Calu3 (cell line): ENCODE measurements around the gene HES3. TPM values are rescaled to one million over a fixed set of nuclear protein-coding genes. Genes with fewer than 3 reads are reported as not detected.

Source experiments
- BruUV-seq: library from RNA; stranded (reverse); fragments of 400-500 nt; replicated peaks from 2 replicates; lab custom pipeline; 2021; lab: Mats Ljungman, UMichigan
- CTCF ChIA-PET: fragments of 300-600 bp; sonication (Branson Sonifier 250); formaldehyde crosslinking; loops from one replicate; lab custom pipeline; 2022; ENCODE audit warnings: antibody characterized with exemption; lab: Charles Lee
- DNase-seq: peaks from one replicate; pipeline ENCODE4 v3.0.0; 2022
- H3K27ac Mint-ChIP-seq: one replicate; pipeline ENCODE4 v1.8.0; 2022; ENCODE audit warnings: mixed read lengths; ENCODE audit not compliant: unreplicated experiment
- H3K27me3 Mint-ChIP-seq: one replicate; pipeline ENCODE4 v1.8.0; 2022; ENCODE audit warnings: mixed read lengths; ENCODE audit not compliant: unreplicated experiment
- H3K36me3 Mint-ChIP-seq: one replicate; pipeline ENCODE4 v1.8.0; 2022; ENCODE audit warnings: mild to moderate bottlenecking, moderate library complexity, mixed read lengths; ENCODE audit not compliant: insufficient read depth, unreplicated experiment
- H3K4me1 Mint-ChIP-seq: one replicate; pipeline ENCODE4 v1.8.0; 2022; ENCODE audit warnings: mild to moderate bottlenecking, low read depth, mixed read lengths; ENCODE audit not compliant: unreplicated experiment
- H3K4me3 Mint-ChIP-seq: one replicate; pipeline ENCODE4 v1.8.0; 2022; ENCODE audit warnings: mild to moderate bottlenecking, low read depth, moderate library complexity, mixed read lengths; ENCODE audit not compliant: unreplicated experiment
- H3K9me3 Mint-ChIP-seq: one replicate; pipeline ENCODE4 v1.8.0; 2022; ENCODE audit warnings: low read depth, mixed read lengths; ENCODE audit not compliant: unreplicated experiment
- intact Hi-C: fragments of 100-400 bp; cut with micrococcal nuclease; formaldehyde crosslinking; loops from one replicate; pipeline ENCODE4 v1.10.0; 2022; ENCODE audit not compliant: unreplicated experiment
- total RNA-seq: library from RNA; stranded (reverse); gene quantifications from 2 replicates; pipeline ENCODE4 v1.2.3, GENCODE V29; 2022
- TF ChIP-seq, protein P1 (sequence below): fragments of 200-600 bp; IDR thresholded peaks from one replicate; pipeline ENCODE4 v1.8.0; 2022; ENCODE audit warnings: antibody characterized with exemption; ENCODE audit not compliant: unreplicated experiment

HES3 gene
- total RNA-seq, 1 experiment from 2014 or later, result not detected

DNA sequence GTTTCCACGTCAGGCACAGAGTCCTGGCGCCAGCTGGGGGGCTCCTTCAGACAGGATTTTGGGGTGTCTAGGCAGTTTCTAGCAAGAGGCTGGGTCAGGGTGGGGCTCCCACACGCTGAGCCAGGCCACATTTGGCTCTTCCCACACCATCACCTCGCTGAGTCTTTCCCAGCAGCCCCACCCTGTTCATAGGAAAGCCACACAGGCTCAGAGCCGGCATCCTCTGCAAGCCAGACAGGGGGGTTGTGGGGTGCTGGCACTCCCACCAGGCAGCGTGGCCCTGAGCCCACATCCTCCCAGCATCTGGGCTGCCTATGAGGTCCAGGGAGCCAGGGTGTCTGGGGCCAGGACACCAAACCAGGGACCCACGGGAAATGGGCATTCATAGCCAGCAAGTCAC, 19.7 kb downstream of the HES3 start:
- H3K36me3 Mint-ChIP-seq, result peaks cover 5% of the 10 kb centered on the region
- no peaks in the 10 kb centered on the region for H3K4me1 Mint-ChIP-seq
- BruUV-seq, result no TSS peak
- no peak overlapping the region for H3K27ac Mint-ChIP-seq
- CTCF ChIA-PET, result no interaction called here
- intact Hi-C loops, result no loop called here
- H3K4me3 Mint-ChIP-seq, result no peak overlapping the region
- TF ChIP-seq, protein P1, sequence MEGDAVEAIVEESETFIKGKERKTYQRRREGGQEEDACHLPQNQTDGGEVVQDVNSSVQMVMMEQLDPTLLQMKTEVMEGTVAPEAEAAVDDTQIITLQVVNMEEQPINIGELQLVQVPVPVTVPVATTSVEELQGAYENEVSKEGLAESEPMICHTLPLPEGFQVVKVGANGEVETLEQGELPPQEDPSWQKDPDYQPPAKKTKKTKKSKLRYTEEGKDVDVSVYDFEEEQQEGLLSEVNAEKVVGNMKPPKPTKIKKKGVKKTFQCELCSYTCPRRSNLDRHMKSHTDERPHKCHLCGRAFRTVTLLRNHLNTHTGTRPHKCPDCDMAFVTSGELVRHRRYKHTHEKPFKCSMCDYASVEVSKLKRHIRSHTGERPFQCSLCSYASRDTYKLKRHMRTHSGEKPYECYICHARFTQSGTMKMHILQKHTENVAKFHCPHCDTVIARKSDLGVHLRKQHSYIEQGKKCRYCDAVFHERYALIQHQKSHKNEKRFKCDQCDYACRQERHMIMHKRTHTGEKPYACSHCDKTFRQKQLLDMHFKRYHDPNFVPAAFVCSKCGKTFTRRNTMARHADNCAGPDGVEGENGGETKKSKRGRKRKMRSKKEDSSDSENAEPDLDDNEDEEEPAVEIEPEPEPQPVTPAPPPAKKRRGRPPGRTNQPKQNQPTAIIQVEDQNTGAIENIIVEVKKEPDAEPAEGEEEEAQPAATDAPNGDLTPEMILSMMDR, result no peak
- no peaks in the 10 kb centered on the region for H3K9me3 Mint-ChIP-seq
- no peaks in the 10 kb centered on the region for H3K27me3 Mint-ChIP-seq
- no peak for DNase-seq

DNA sequence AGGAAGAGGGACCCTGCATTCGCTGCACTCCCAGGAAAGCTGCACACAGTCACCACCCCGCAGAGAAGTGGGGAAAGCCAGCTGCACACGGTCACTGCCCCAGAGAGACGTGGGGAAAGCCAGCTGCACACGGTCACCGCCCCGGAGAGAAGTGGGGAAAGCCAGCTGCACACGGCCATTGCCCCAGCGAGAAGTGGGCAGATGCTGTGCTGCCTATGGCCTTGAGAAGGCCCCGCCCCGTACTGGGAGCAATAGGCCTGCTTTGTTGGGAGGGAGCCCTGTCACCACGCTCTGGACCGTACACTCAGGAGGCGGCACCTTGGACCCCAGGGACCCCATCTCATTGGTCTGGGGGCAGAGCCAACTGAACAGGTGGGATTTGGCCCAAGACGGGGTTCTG, 21.2 kb downstream of the HES3 start:
- Mint-ChIP-seq H3K36me3 (no peaks in the 10 kb centered on the region), H3K27ac (no peak overlapping the region), H3K27me3 (no peaks in the 10 kb centered on the region), H3K4me1 (no peaks in the 10 kb centered on the region), H3K4me3 (no peak overlapping the region), H3K9me3 (no peaks in the 10 kb centered on the region)
- DNase-seq, result no peak
- TF ChIP-seq, protein P1, result no peak
- intact Hi-C loops, result no loop called here
- CTCF ChIA-PET, result no interaction called here
- no TSS peak for BruUV-seq

DNA sequence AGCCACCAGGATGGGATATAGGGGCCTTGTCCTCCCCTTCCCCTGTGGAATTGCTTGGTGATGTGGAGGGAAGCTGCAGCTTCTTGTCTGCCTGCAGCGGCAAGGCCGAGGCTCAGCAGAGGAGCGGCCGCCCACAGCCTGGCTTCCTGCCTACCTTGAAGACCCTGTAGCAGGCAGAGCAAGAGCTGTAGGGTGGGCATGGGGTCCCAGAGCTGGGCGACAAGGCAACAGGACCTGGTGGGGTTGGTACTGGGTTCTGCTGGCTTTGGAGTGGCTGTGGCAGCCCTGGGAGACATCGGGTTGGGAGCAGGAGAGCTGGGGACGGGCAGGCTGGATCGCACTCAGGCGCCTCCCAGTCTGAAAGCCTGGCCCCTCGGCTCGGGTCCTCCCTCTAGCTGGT, 22.7 kb downstream of the HES3 start:
- TF ChIP-seq, protein P1, result no peak
- Mint-ChIP-seq H3K27ac (no peak overlapping the region), H3K4me3 (no peak overlapping the region), H3K9me3 (no peaks in the 10 kb centered on the region), H3K4me1 (no peaks in the 10 kb centered on the region), H3K27me3 (no peaks in the 10 kb centered on the region), H3K36me3 (no peaks in the 10 kb centered on the region)
- intact Hi-C loops, result no loop called here
- CTCF ChIA-PET, result no interaction called here
- no TSS peak for BruUV-seq
- no peak for DNase-seq

DNA sequence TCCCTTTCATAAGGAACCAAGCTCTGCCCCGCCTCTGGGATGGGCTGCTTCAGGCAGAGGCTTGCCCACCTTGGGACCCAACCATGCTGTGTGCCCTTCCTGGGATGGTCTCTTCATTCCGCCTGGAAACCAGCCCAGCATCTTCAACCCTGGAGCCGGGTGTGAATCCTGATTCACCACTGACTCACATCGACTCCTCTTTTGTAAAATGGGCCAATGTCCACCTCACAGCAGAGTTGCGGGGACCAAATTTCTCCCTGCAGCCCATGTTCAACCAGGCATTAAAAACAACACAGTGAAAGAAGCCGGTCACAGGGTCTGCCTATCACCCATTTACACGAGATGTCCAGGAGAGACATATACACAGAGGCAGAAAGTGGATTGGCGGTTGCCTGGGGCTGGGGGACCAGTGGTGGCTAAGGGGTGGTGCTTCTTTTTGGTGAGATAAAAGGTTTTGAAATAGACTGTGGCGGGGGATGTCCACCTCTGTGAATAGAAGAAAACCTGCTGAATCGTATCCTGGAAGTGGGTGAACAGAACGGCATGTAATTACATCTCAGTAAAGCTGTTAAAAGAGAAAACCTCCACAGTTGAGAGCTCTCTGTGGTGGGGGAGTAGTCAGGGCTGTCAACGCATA, 23.8 kb downstream of the HES3 start:
- intact Hi-C loops, result no loop called here
- Mint-ChIP-seq H3K4me1 (no peaks in the 10 kb centered on the region), H3K27me3 (no peaks in the 10 kb centered on the region), H3K4me3 (no peak overlapping the region), H3K27ac (no peak overlapping the region), H3K36me3 (no peaks in the 10 kb centered on the region), H3K9me3 (no peaks in the 10 kb centered on the region)
- BruUV-seq, result no TSS peak
- CTCF ChIA-PET, result no interaction called here
- TF ChIP-seq, protein P1, result no peak
- no peak for DNase-seq
